Measurements from ENCODE around the gene GRIP2.

GRCh38 chr3:14471690-14472089, 68.5 kb downstream of the GRIP2 start:
- TF ChIP-seq CTCF (IDR thresholded peaks at IDR 0.05; ENCODE audit: low read length) (no peak), EZH2 (optimal IDR thresholded peaks at IDR 0.05; ENCODE audit: low read depth, low read length) (no peak), EZH2phosphoT487 (IDR thresholded peaks at IDR 0.05; ENCODE audit: low read length) (no peak)
